CD4-positive, alpha-beta T cell (primary cell): Measurements from ENCODE around the gene INPP4B. TPM values are rescaled to one million over a fixed set of nuclear protein-coding genes. Genes with fewer than 3 reads are reported as not detected.

Experiments
- ATAC-seq: fragments of 200-7000 bp; cut with Tn5 transposase; one replicate; pipeline ENCODE4 v1.10.0; 2022; ENCODE audit warnings: mild to moderate bottlenecking; ENCODE audit not compliant: poor library complexity
- CTCF ChIA-PET: fragments of 350-600 bp; sonication (Branson Sonifier 250); formaldehyde crosslinking; loops from one replicate; lab custom pipeline; 2021; ENCODE audit warnings: antibody characterized with exemption, inconsistent platforms; lab: Charles Lee
- POLR2A ChIA-PET: fragments of 350-600 bp; sonication (Branson Sonifier 250); formaldehyde crosslinking; loops from one replicate; lab custom pipeline; 2021; ENCODE audit warnings: antibody characterized with exemption, inconsistent platforms; lab: Charles Lee
- DNase-seq, 14 experiments: peaks; one replicate each; pipeline ENCODE4 v3.0.0-alpha.2; 2013 to 2020; ENCODE audit warnings: mixed read lengths in 2 of 14
- H3K27ac ChIP-seq, 2 donors: one replicate each; pipeline versions ENCODE4 v1.5.1 to v1.7.0; 2013; ENCODE audit warnings: low read length in 2 of 2, low read depth in 1 of 2, mild to moderate bottlenecking in 1 of 2
- H3K27me3 ChIP-seq, 2 experiments: 1 replicate in 1 of 2; 2 replicates in 1 of 2; pipeline versions ENCODE4 v1.6.1 to v1.7.0; 2013; ENCODE audit warnings: low read length in 2 of 2, control low read depth in 1 of 2, mild to moderate bottlenecking in 1 of 2, moderate library complexity in 1 of 2; ENCODE audit not compliant: insufficient read depth in 2 of 2, control insufficient read depth in 1 of 2
- H3K36me3 ChIP-seq: one replicate; pipeline ENCODE4 v1.6.1; 2013; ENCODE audit warnings: low read length, control low read depth; ENCODE audit not compliant: insufficient read depth
- H3K4me1 ChIP-seq: one replicate; pipeline ENCODE4 v1.6.1; 2013; ENCODE audit warnings: low read length, control low read depth; ENCODE audit not compliant: insufficient read depth
- H3K4me3 ChIP-seq: one replicate; pipeline ENCODE4 v1.5.1; 2013; ENCODE audit warnings: mild to moderate bottlenecking, low read length, moderate library complexity
- H3K9me3 ChIP-seq, 2 experiments: 1 replicate in 1 of 2; 2 replicates in 1 of 2; pipeline versions ENCODE4 v1.6.1 to v1.7.0; 2013; ENCODE audit warnings: low read length in 2 of 2, mild to moderate bottlenecking in 2 of 2, control low read depth in 1 of 2, moderate library complexity in 1 of 2; ENCODE audit not compliant: control insufficient read depth in 1 of 2, insufficient read depth in 1 of 2
- H3K27ac Mint-ChIP-seq: one replicate; pipeline ENCODE4 v1.8.0; 2020; ENCODE audit warnings: mixed read lengths
- H3K27me3 Mint-ChIP-seq: one replicate; pipeline ENCODE4 v1.8.0; 2021; ENCODE audit warnings: mixed read lengths
- H3K36me3 Mint-ChIP-seq: one replicate; pipeline ENCODE4 v1.8.0; 2021; ENCODE audit warnings: low read depth, mixed read lengths
- H3K4me1 Mint-ChIP-seq: one replicate; pipeline ENCODE4 v1.8.0; 2021; ENCODE audit warnings: low read depth, mixed read lengths
- H3K4me3 Mint-ChIP-seq: one replicate; pipeline ENCODE4 v1.8.0; 2020; ENCODE audit warnings: mild to moderate bottlenecking, mixed read lengths
- H3K9me3 Mint-ChIP-seq: one replicate; pipeline ENCODE4 v1.8.0; 2020; ENCODE audit warnings: mixed read lengths
- CTCF ChIP-seq: fragments of 200-600 bp; IDR thresholded peaks from one replicate; pipeline ENCODE4 v1.8.0; 2022; ENCODE audit warnings: antibody characterized with exemption, mild to moderate bottlenecking
- intact Hi-C, 2 experiments: fragments of 100-400 bp; cut with DNase I in 1 of 2; cut with micrococcal nuclease in 1 of 2; formaldehyde crosslinking; loops; one replicate each; pipeline versions ENCODE4 v1.15.1 to v1.9.0; 2023 to 2025; cut with DNase I, micrococcal nuclease
- total RNA-seq, 174 experiments: library from RNA in 2 of 174; stranded (reverse) in 2 of 174; gene quantifications; one replicate each; pipeline ENCODE4 v1.2.3 and lab custom pipeline; 2021 to 2026

Gene INPP4B
- total RNA-seq, 2 experiments from 2014 or later = 50.7 to 53.8 TPM

- POLR2A ChIA-PET = no interaction called here
Measured at GRCh38 chr4:142452161-142452855, 393.8 kb downstream of the INPP4B start.

GRCh38 chr4:142449771-142450373 is 396.2 kb downstream of the INPP4B start:
- Histone ChIP-seq H3K4me1 (peaks cover 3% of the 10 kb centered on the region), H3K36me3 (no peaks in the 10 kb centered on the region), H3K27ac (no peak overlapping the region), H3K27me3 (no peaks in the 10 kb centered on the region), H3K9me3 (no peaks in the 10 kb centered on the region), H3K4me3 (no peak overlapping the region)
- Mint-ChIP-seq H3K27me3 (no peaks in the 10 kb centered on the region), H3K27ac (no peak overlapping the region), H3K4me1 (peaks cover 18% of the 10 kb centered on the region), H3K4me3 (no peak overlapping the region), H3K36me3 (no peaks in the 10 kb centered on the region), H3K9me3 (no peaks in the 10 kb centered on the region)
- CTCF ChIA-PET = interaction anchor here (0.7 kb wide), 1 partner anchor 18 kb away, joined by 3 read pairs; no protein-coding TSS in a partner anchor
- DNase-seq (no peak), ATAC-seq (no peak)
- intact Hi-C loops = loop anchor here in 1 of 2 experiments (5.0 kb wide), 1 partner anchor 67 kb away; no protein-coding TSS in a partner anchor
- POLR2A ChIA-PET = no interaction called here
- TF ChIP-seq CTCF = no peak

More at GRCh38 chr4:142452161-142452855, 393.8 kb downstream of the INPP4B start:
- H3K4me3 Mint-ChIP-seq = no peak overlapping the region
- peaks cover 7% of the 10 kb centered on the region for H3K4me1 Mint-ChIP-seq
- H3K9me3 Mint-ChIP-seq = peaks cover 9% of the 10 kb centered on the region
- CTCF ChIA-PET = interaction anchor here (0.6 kb wide), 1 partner anchor 43 kb away, joined by 3 read pairs; no protein-coding TSS in a partner anchor
- no peak for TF ChIP-seq CTCF
- no peaks in the 10 kb centered on the region for H3K4me1 ChIP-seq
- H3K36me3 ChIP-seq = no peaks in the 10 kb centered on the region
- H3K27ac Mint-ChIP-seq = no peak overlapping the region
- no peak overlapping the region for H3K4me3 ChIP-seq
- ATAC-seq (no peak), DNase-seq (no peak)
- intact Hi-C loops = loop anchor here in 1 of 2 experiments (5.0 kb wide), 1 partner anchor 65 kb away; no protein-coding TSS in a partner anchor
- H3K36me3 Mint-ChIP-seq = no peaks in the 10 kb centered on the region
- no peaks in the 10 kb centered on the region for H3K9me3 ChIP-seq
- no peaks in the 10 kb centered on the region for H3K27me3 ChIP-seq
- no peak overlapping the region for H3K27ac ChIP-seq
- no peaks in the 10 kb centered on the region for H3K27me3 Mint-ChIP-seq

- DNase-seq = no peak
- no peaks in the 10 kb centered on the region for H3K36me3 ChIP-seq
- POLR2A ChIA-PET = interaction anchor here (1.6 kb wide), 1 partner anchor 40 kb away, joined by 6 read pairs; no protein-coding TSS in a partner anchor
- H3K9me3 Mint-ChIP-seq = peaks cover 2% of the 10 kb centered on the region
- no peak overlapping the region for H3K27ac Mint-ChIP-seq
- H3K27ac ChIP-seq = no peak overlapping the region
- no peaks in the 10 kb centered on the region for H3K36me3 Mint-ChIP-seq
- H3K4me1 Mint-ChIP-seq = peaks cover 25% of the 10 kb centered on the region
- no peaks in the 10 kb centered on the region for H3K27me3 ChIP-seq
- H3K27me3 Mint-ChIP-seq = no peaks in the 10 kb centered on the region
- intact Hi-C loops = no loop called here
- no peak overlapping the region for H3K4me3 ChIP-seq
- ATAC-seq = no peak
- H3K4me1 ChIP-seq = peaks cover 3% of the 10 kb centered on the region
- no peak overlapping the region for H3K4me3 Mint-ChIP-seq
- TF ChIP-seq CTCF = no peak
- CTCF ChIA-PET = no interaction called here
- no peaks in the 10 kb centered on the region for H3K9me3 ChIP-seq
Measured at GRCh38 chr4:142447009-142447408, 399.1 kb downstream of the INPP4B start.
